ENCODE data around the gene GP9.

GP9 gene

DNA sequence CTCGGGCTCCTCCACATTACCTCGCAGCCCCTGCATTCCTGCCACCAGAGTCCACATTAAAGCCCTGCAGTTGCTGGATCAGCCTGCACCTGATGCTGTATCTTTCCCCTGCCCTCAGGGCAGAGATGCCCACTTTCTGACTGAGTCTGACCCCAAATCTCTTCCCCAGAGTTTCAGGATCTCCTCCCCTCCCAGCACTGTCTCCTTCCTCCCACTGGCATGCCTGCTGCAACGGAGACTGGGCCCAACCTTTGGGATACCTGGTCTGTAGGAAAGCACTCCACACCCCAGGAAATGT is 20.6 kb upstream of the GP9 start:
- no peak for TF ChIP-seq CTCF (IDR thresholded peaks at IDR 0.05; ENCODE audit: extremely low read depth, missing control alignments)
- DNase-seq (ENCODE audit: low spot score): no peak

DNA sequence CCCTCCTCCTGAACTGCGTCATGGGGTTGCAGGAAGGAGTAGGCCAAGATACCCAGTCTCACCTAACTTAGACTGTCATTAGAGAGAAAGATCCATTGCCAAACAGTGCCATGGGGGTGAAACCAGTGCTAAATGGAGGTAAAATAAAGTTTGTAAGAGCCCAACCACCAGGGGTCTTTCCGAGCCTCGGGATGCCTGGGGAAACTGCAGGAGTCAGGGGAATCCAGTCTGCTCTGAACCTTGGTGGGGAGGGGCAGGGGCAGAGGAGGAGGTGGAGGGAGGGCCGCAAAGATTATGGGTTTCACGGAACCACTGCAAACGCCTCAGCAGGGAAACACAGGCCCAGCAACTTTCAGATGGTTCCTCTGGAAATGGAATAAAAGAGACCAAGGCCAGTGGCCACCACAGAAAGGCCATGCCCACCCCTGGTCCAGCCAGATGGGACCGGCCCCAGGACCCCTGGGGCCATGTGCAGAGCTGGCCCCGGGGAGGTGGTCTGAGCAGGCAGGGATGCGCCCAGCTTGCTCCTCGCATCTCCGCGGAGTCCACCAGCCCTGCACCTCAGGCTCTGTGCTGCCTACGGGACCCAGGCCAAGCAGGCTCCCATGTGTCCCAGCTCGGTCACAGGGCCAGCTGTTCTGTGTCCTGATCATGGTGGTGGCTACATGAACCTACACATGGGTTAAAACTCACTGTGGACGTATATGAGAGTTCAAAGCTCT is 19.8 kb upstream of the GP9 start:
- DNase-seq (ENCODE audit: low spot score): no peak
- no peak for TF ChIP-seq CTCF (IDR thresholded peaks at IDR 0.05; ENCODE audit: extremely low read depth, missing control alignments)

GRCh38 chr3:129045675-129046036 is 14.9 kb upstream of the GP9 start:
- TF ChIP-seq CTCF (IDR thresholded peaks at IDR 0.05; ENCODE audit: extremely low read depth, missing control alignments): no peak
- DNase-seq (ENCODE audit: low spot score): no peak

DNA sequence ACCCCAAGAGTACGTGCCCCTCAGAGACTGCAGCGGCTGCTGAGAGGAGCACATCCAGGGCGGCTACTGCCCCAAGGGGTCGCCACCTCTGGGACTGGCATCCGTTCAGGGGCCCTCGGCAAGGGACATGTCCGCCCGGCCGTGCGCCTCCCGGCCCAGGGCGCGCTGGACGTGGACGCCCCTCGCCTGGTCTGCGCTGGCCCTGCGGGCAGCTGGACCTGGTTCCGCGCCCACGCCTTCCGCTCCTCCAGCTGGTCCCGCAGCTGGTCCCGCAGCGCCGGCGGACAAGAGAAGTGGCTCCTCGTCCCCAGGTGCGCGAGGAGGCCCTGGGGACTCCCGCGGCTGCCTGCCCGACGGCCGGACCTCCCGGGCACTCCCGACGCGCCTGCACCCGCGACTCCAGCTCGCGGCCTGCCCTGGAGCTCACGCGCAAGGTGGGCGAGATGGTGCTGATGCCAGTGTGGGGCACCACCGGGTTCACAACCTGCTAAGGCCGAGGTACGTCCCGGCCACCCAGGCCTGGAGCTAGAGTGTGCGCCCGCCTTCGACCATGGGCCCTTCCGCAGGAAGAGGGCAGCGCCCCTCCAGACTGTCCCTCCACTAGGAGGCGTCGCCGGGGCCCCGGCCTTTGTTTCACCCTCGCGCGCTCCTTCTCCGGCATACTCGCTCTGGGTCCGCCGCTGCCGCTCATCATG is 14.4 kb upstream of the GP9 start:
- DNase-seq (ENCODE audit: low spot score): no peak
- no peak for TF ChIP-seq CTCF (IDR thresholded peaks at IDR 0.05; ENCODE audit: extremely low read depth, missing control alignments)

GRCh38 chr3:129046732-129047552 is 13.6 kb upstream of the GP9 start:
- TF ChIP-seq CTCF (IDR thresholded peaks at IDR 0.05; ENCODE audit: extremely low read depth, missing control alignments): no peak
- no peak for DNase-seq (ENCODE audit: low spot score)

DNA sequence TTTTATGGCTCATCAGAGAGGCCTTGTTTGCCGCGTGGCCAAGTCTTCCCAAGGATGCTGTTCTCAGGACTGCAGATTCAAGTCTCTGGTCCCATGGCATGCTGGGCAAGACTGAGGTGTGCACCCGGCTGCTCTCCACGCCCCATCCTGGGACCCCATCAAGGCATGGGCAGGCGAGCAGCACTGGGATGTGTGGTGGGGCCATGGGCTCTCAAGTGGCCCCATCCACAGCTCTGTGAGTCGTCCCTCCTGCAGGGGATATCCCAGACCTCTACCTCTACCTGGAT is 13.1 kb upstream of the GP9 start:
- DNase-seq (ENCODE audit: low spot score): no peak
- TF ChIP-seq CTCF (IDR thresholded peaks at IDR 0.05; ENCODE audit: extremely low read depth, missing control alignments): no peak

DNA sequence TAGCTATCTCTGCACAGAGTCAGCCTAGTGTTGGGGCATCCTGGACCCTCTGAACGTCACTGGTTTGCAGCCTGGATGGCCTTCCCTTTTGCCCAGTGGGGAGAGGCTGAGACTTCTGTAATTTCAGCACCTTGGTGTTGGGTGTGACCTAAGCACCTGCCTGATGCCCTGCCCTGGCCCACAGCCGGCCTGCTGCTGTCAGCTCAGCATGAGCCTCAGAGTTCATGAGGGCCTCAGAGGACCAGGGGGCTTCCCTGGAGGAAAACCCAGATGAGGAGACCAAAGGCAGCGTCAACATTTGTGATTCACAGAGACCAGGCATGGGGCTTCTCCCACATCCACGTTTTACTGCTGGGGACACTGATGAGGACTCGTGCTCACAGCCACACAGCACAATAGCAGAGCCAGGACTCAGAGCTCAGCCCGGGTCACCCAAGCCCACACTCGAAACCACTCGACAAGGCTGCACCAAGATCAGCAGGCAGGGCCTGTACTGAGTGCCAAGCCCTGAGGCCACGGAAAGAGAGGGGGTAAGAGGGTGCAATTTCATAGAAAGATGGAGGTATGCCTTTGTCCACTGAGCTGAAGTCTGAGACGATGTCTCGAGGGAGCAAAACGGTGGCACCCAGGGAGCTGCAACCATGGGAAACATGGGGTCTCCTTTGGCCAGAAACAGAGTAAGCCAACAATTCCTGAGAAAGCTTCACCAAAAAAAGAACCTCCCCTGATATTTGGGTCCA is 9.9 kb upstream of the GP9 start:
- no peak for TF ChIP-seq CTCF (IDR thresholded peaks at IDR 0.05; ENCODE audit: extremely low read depth, missing control alignments)
- DNase-seq (ENCODE audit: low spot score): no peak

Measured in GM20000 (cell line).